Activated T-cell treated with anti-CD3 and anti-CD28 coated beads, Interleukin-2, amount 50 U/mL, for 4 hours (primary cell): ENCODE data around the gene HERC3. TPM values are rescaled to one million over a fixed set of nuclear protein-coding genes. Genes with fewer than 3 reads are reported as not detected.

Source experiments
- ATAC-seq, 2 donors: fragments of 200-7000 bp; cut with Tn5 transposase; one replicate each; pipeline ENCODE4 v1.10.0; 2021
- DNase-seq: peaks from one replicate; pipeline ENCODE4 v3.0.0-alpha.2; 2020
- H3K27me3 Mint-ChIP-seq: one replicate; pipeline ENCODE4 v1.8.0; 2021; ENCODE audit warnings: low read depth, mixed read lengths
- H3K36me3 Mint-ChIP-seq: one replicate; pipeline ENCODE4 v1.8.0; 2022; ENCODE audit warnings: mixed read lengths; ENCODE audit not compliant: insufficient read depth
- H3K4me1 Mint-ChIP-seq: one replicate; pipeline ENCODE4 v1.8.0; 2021; ENCODE audit warnings: low read depth, mixed read lengths
- H3K4me3 Mint-ChIP-seq: one replicate; pipeline ENCODE4 v1.8.0; 2021; ENCODE audit warnings: mild to moderate bottlenecking, moderate library complexity, mixed read lengths
- H3K9me3 Mint-ChIP-seq: one replicate; pipeline ENCODE4 v1.8.0; 2021; ENCODE audit warnings: mixed read lengths
- total RNA-seq, 3 donors: library from RNA; stranded (reverse); gene quantifications; one replicate each; pipeline ENCODE4 v1.2.1, GENCODE V29; 2021

Gene HERC3
- total RNA-seq = 10 to 100 TPM; 11.4 to 13.6 (median 13.3) TPM

GRCh38 chr4:88591787-88592599 lies at the start of gene HERC3:
Gene HERC3, plus strand, starts transcription at chr4:88592480. Its CDS starts 13,344 bp downstream, at chr4:88605824.
- H3K4me1 Mint-ChIP-seq = peaks cover 40% of the 10 kb centered on the region
- H3K4me3 Mint-ChIP-seq = peak within 1 kb of the TSS; percentile 88
- H3K27me3 Mint-ChIP-seq = no peaks in the 10 kb centered on the region
- DNase-seq (peak; percentile 81), ATAC-seq (peak; percentile 90 to 93)
- peaks cover 10% of the 10 kb centered on the region for H3K36me3 Mint-ChIP-seq
- no peaks in the 10 kb centered on the region for H3K9me3 Mint-ChIP-seq

- Mint-ChIP-seq H3K4me1 (no peaks in the 10 kb centered on the region), H3K36me3 (no peaks in the 10 kb centered on the region), H3K4me3 (no peak overlapping the region), H3K27me3 (no peaks in the 10 kb centered on the region), H3K9me3 (no peaks in the 10 kb centered on the region)
- DNase-seq = no peak
- no peak for ATAC-seq
Observed at GRCh38 chr4:88549815-88550214, 42.5 kb upstream of the HERC3 start.

- Mint-ChIP-seq H3K36me3 (no peaks in the 10 kb centered on the region), H3K27me3 (no peaks in the 10 kb centered on the region), H3K4me3 (no peak overlapping the region), H3K4me1 (no peaks in the 10 kb centered on the region), H3K9me3 (no peaks in the 10 kb centered on the region)
- ATAC-seq (no peak), DNase-seq (no peak)
Observed at GRCh38 chr4:88567591-88567990, 24.7 kb upstream of the HERC3 start.

GRCh38 chr4:88570001-88570400 lies 22.3 kb upstream of the HERC3 start:
- H3K4me3 Mint-ChIP-seq = no peak overlapping the region
- H3K9me3 Mint-ChIP-seq = no peaks in the 10 kb centered on the region
- no peaks in the 10 kb centered on the region for H3K4me1 Mint-ChIP-seq
- DNase-seq = no peak
- H3K27me3 Mint-ChIP-seq = no peaks in the 10 kb centered on the region
- ATAC-seq = no peak
- no peaks in the 10 kb centered on the region for H3K36me3 Mint-ChIP-seq

GRCh38 chr4:88573276-88573980 lies 18.9 kb upstream of the HERC3 start:
- Mint-ChIP-seq H3K4me3 (no peak overlapping the region), H3K27me3 (no peaks in the 10 kb centered on the region), H3K36me3 (no peaks in the 10 kb centered on the region), H3K9me3 (no peaks in the 10 kb centered on the region), H3K4me1 (no peaks in the 10 kb centered on the region)
- DNase-seq (no peak), ATAC-seq (no peak)

GRCh38 chr4:88573995-88574394 lies 18.3 kb upstream of the HERC3 start:
- Mint-ChIP-seq H3K27me3 (no peaks in the 10 kb centered on the region), H3K9me3 (no peaks in the 10 kb centered on the region), H3K4me1 (no peaks in the 10 kb centered on the region), H3K4me3 (no peak overlapping the region), H3K36me3 (peaks cover 3% of the 10 kb centered on the region)
- DNase-seq (no peak), ATAC-seq (no peak)

GRCh38 chr4:88575186-88575585 lies 17.1 kb upstream of the HERC3 start:
- Mint-ChIP-seq H3K9me3 (no peaks in the 10 kb centered on the region), H3K27me3 (no peaks in the 10 kb centered on the region), H3K36me3 (peaks cover 3% of the 10 kb centered on the region), H3K4me1 (no peaks in the 10 kb centered on the region), H3K4me3 (no peak overlapping the region)
- ATAC-seq = no peak
- no peak for DNase-seq

GRCh38 chr4:88582493-88582892 lies 9.8 kb upstream of the HERC3 start:
- ATAC-seq (no peak), DNase-seq (no peak)
- no peaks in the 10 kb centered on the region for H3K27me3 Mint-ChIP-seq
- H3K4me1 Mint-ChIP-seq = no peaks in the 10 kb centered on the region
- H3K36me3 Mint-ChIP-seq = peaks cover 3% of the 10 kb centered on the region
- H3K9me3 Mint-ChIP-seq = no peaks in the 10 kb centered on the region
- no peak overlapping the region for H3K4me3 Mint-ChIP-seq

GRCh38 chr4:88583631-88584470 lies 8.4 kb upstream of the HERC3 start:
- Mint-ChIP-seq H3K9me3 (no peaks in the 10 kb centered on the region), H3K36me3 (peaks cover under 1% of the 10 kb centered on the region), H3K4me1 (no peaks in the 10 kb centered on the region), H3K27me3 (no peaks in the 10 kb centered on the region), H3K4me3 (no peak overlapping the region)
- no peak for DNase-seq
- no peak for ATAC-seq

GRCh38 chr4:88584471-88584900 lies 7.8 kb upstream of the HERC3 start:
- H3K4me3 Mint-ChIP-seq = no peak overlapping the region
- no peak for ATAC-seq
- no peaks in the 10 kb centered on the region for H3K36me3 Mint-ChIP-seq
- DNase-seq = no peak
- H3K27me3 Mint-ChIP-seq = no peaks in the 10 kb centered on the region
- H3K9me3 Mint-ChIP-seq = no peaks in the 10 kb centered on the region
- H3K4me1 Mint-ChIP-seq = no peaks in the 10 kb centered on the region

- no peak for DNase-seq
- H3K9me3 Mint-ChIP-seq = no peaks in the 10 kb centered on the region
- no peaks in the 10 kb centered on the region for H3K27me3 Mint-ChIP-seq
- H3K36me3 Mint-ChIP-seq = no peaks in the 10 kb centered on the region
- H3K4me1 Mint-ChIP-seq = no peaks in the 10 kb centered on the region
- no peak for ATAC-seq
- no peak overlapping the region for H3K4me3 Mint-ChIP-seq
Observed at GRCh38 chr4:88585917-88586316, 6.4 kb upstream of the HERC3 start.

GRCh38 chr4:88587306-88587705 lies 5.0 kb upstream of the HERC3 start:
- DNase-seq (no peak), ATAC-seq (no peak)
- Mint-ChIP-seq H3K36me3 (no peaks in the 10 kb centered on the region), H3K4me3 (no peak overlapping the region), H3K27me3 (no peaks in the 10 kb centered on the region), H3K9me3 (no peaks in the 10 kb centered on the region), H3K4me1 (peaks cover 12% of the 10 kb centered on the region)

GRCh38 chr4:88592600-88593448 lies 544 bp downstream of the HERC3 start:
- ATAC-seq (peak; percentile 83 to 84), DNase-seq (peak; percentile 84)
- peaks cover 46% of the 10 kb centered on the region for H3K4me1 Mint-ChIP-seq
- peaks cover 10% of the 10 kb centered on the region for H3K36me3 Mint-ChIP-seq
- H3K27me3 Mint-ChIP-seq = no peaks in the 10 kb centered on the region
- H3K9me3 Mint-ChIP-seq = no peaks in the 10 kb centered on the region
- H3K4me3 Mint-ChIP-seq = peak overlapping the region; percentile 88
